PC-9 (cell line): ENCODE measurements around the gene NOC3L.

ENCODE experiments used
- EZH2 ChIP-seq: fragments of 200-600 bp; sonication (generic); IDR thresholded peaks from 2 replicates; pipeline ENCODE4 v1.8.0; 2017; ENCODE audit warnings: antibody characterized with exemption, low read depth
- TF ChIP-seq, protein P1 (sequence below): fragments of 200-600 bp; sonication (generic); conservative IDR thresholded peaks from 2 replicates; pipeline ENCODE4 v1.6.1; 2017; ENCODE audit warnings: mixed run types, antibody characterized with exemption, mild to moderate bottlenecking, moderate library complexity

DNA sequence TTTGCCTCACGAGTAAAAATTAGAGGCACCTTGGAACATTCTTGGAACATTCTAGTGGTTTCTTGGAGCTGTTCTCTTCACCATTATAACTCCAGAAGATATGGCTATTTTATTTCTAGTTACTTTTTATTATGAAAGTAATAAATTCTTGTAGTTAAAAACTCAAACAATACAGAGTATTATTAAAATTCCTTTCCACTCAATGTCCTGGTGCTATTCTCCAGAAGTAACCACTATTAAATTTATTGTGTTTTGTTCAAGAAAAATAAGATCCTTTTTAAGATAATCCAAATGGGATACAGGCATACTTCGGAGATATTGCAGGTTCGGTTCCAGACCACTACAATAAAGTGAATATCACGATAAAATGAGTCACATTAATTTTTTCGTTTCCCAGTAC is 68.6 kb downstream of the NOC3L start:
- TF ChIP-seq, protein P1, sequence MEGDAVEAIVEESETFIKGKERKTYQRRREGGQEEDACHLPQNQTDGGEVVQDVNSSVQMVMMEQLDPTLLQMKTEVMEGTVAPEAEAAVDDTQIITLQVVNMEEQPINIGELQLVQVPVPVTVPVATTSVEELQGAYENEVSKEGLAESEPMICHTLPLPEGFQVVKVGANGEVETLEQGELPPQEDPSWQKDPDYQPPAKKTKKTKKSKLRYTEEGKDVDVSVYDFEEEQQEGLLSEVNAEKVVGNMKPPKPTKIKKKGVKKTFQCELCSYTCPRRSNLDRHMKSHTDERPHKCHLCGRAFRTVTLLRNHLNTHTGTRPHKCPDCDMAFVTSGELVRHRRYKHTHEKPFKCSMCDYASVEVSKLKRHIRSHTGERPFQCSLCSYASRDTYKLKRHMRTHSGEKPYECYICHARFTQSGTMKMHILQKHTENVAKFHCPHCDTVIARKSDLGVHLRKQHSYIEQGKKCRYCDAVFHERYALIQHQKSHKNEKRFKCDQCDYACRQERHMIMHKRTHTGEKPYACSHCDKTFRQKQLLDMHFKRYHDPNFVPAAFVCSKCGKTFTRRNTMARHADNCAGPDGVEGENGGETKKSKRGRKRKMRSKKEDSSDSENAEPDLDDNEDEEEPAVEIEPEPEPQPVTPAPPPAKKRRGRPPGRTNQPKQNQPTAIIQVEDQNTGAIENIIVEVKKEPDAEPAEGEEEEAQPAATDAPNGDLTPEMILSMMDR: no peak
- no peak for TF ChIP-seq EZH2
